Cardiac muscle cell (in vitro differentiated cells and primary cell): ENCODE measurements around the gene PAGE2B. TPM values are rescaled to one million over a fixed set of nuclear protein-coding genes. Genes with fewer than 3 reads are reported as not detected.

Experiments used
- DNase-seq, 2 donors: peaks; one replicate each; pipeline versions ENCODE4 v3.0.0 to v3.0.0-alpha.2; 2010 to 2017; ENCODE audit warnings: low read depth in 1 of 2, low spot score in 1 of 2
- H3K27ac ChIP-seq: fragments of 200-600 bp; sonication (generic); 2 replicates; pipeline ENCODE4 v1.5.1; 2016
- H3K27me3 ChIP-seq: fragments of 200-600 bp; sonication (generic); 2 replicates; pipeline ENCODE4 v1.6.0; 2016; ENCODE audit warnings: control low read depth
- H3K36me3 ChIP-seq: fragments of 200-600 bp; sonication (generic); 2 replicates; pipeline ENCODE4 v1.5.1; 2016; ENCODE audit warnings: control low read depth
- H3K4me1 ChIP-seq: fragments of 200-600 bp; sonication (generic); 2 replicates; pipeline ENCODE4 v1.8.1; 2017; ENCODE audit warnings: low read depth, mild to moderate bottlenecking, mixed run types
- H3K4me3 ChIP-seq: fragments of 200-600 bp; sonication (generic); 2 replicates; pipeline ENCODE4 v1.5.1; 2016; ENCODE audit warnings: mild to moderate bottlenecking
- H3K9me3 ChIP-seq: fragments of 200-600 bp; sonication (generic); 2 replicates; pipeline ENCODE4 v1.5.1; 2017; ENCODE audit warnings: low read depth, mild to moderate bottlenecking, control low read depth
- polyA plus RNA-seq: library from polyadenylated mRNA; unstranded; fragments of >200 nt; fragmentation: Nextera tagmentation; extraction: Ambion mirVana; gene quantifications from 2 replicates; pipeline ENCODE4 v1.2.1, GENCODE V29; 2016
- total RNA-seq: library from RNA; depleted of rRNA; stranded (reverse); fragments of >200 nt; gene quantifications from 2 replicates; pipeline ENCODE4 v1.2.3, GENCODE V29; 2016
- TF ChIP-seq, protein P1 (sequence below): IDR thresholded peaks from 2 replicates; pipeline ENCODE4 v1.5.1; 2012; ENCODE audit warnings: low read depth, mild to moderate bottlenecking, low read length

PAGE2B gene, protein sequence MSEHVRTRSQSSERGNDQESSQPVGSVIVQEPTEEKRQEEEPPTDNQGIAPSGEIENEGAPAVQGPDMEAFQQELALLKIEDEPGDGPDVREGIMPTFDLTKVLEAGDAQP
- not detected in 2 replicates for total RNA-seq
- 0.62 TPM in 1 of 2 replicates, not detected in the other for polyA plus RNA-seq

DNA sequence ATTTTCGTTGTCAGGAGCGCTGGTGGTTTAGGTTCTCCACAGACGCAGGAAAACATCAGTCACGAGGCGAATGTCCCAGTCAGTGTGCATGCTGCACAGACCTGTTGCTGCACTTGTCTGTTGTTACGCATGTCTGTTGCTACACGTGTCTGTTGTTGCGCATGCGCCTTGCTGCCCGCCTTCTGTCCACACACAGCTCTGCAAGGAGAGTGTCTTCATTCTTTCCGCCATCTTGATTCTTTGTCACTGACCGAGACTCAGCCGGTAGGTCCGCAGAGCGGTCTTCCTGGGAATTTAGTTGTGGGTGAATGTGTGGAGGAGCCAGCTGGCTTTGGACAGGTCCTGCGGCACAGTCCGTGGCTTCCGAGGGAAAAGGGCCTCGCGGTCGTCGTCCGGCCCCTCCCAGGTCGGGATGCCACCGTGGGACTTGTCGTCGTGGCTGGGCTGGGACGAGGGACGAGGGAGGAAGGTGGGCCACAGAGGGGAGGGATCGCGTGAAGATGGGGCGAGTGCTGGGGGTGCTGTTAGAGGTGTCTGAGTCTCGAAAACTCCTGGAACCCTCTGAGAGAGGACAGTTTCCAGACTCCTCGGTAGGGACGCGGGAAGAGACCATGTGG is at the start of gene PAGE2B:
Gene PAGE2B (plus strand): TSS at position 180 of the 617 bp plus-strand sequence. CDS start 1,012 bp downstream, outside the sequence.
- H3K27me3 ChIP-seq: no peaks in the 10 kb centered on the region
- H3K27ac ChIP-seq: no peak within 1 kb of the TSS
- TF ChIP-seq, protein P1, sequence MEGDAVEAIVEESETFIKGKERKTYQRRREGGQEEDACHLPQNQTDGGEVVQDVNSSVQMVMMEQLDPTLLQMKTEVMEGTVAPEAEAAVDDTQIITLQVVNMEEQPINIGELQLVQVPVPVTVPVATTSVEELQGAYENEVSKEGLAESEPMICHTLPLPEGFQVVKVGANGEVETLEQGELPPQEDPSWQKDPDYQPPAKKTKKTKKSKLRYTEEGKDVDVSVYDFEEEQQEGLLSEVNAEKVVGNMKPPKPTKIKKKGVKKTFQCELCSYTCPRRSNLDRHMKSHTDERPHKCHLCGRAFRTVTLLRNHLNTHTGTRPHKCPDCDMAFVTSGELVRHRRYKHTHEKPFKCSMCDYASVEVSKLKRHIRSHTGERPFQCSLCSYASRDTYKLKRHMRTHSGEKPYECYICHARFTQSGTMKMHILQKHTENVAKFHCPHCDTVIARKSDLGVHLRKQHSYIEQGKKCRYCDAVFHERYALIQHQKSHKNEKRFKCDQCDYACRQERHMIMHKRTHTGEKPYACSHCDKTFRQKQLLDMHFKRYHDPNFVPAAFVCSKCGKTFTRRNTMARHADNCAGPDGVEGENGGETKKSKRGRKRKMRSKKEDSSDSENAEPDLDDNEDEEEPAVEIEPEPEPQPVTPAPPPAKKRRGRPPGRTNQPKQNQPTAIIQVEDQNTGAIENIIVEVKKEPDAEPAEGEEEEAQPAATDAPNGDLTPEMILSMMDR: no peak
- DNase-seq: no peak
- H3K4me1 ChIP-seq: no peaks in the 10 kb centered on the region
- no peaks in the 10 kb centered on the region for H3K36me3 ChIP-seq
- no peaks in the 10 kb centered on the region for H3K9me3 ChIP-seq
- no peak within 1 kb of the TSS for H3K4me3 ChIP-seq

DNA sequence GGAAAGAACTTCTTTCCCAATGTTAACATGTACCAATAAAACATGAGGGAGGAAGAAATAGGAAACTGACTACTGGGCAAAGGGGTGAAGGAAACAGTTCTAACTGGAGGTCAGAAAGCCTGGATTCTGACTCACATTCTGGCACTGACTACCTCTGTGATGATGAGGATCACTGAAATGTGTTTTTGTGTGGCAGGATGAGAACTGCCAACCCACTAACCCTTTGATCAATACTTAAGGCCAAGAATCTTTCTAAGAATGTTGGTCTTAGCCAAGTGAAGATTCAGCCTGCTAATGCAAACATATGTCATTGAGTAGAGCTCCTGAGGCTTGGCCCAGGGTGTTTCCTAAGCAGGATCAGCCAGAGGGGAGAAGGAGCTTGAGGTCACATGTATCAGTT is 48.7 kb upstream of the PAGE2B start:
- Histone ChIP-seq H3K27me3 (no peaks in the 10 kb centered on the region), H3K4me1 (no peaks in the 10 kb centered on the region), H3K27ac (no peak overlapping the region), H3K4me3 (no peak overlapping the region), H3K9me3 (no peaks in the 10 kb centered on the region), H3K36me3 (no peaks in the 10 kb centered on the region)
- DNase-seq: no peak
- TF ChIP-seq, protein P1: no peak

DNA sequence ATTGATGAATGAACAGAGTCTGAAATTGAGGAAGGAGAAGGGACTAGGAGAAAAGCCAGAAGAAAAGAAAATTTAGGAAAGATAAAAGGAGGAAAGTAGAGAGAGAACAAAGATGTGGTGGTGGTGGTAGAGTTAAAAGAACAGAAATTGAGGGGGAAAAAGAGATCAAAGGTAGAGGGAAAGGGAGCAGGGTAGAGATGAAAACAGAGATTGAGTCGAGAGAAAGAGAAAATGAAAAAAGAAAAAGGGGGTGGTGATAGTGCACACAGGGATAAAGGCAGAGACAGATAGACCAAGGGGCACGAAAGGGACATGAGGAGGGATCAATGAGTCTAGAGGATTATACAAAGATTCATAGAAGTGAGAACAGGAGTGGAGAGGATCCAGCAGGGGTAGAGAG is 48.0 kb upstream of the PAGE2B start:
- no peak for DNase-seq
- TF ChIP-seq, protein P1: no peak

DNA sequence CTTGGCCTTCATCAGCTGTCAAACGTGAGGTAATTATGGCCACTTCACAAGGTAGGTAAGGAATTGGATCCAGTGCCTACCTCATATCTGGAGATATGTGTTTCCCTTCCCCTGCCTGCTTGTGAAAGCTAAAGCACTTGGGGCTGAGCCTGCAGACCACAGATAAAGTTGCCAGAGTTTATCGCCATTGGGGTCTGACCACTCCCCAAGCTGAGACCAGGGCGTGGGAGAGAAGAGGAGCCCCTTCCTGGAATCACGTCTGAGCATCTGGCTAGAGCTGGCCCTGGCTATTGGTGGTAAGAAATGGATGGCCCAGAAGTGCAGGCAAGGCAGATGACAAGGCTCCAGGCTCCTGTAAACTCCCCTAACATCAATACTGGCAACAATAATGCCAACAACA is 46.8 kb upstream of the PAGE2B start:
- TF ChIP-seq, protein P1: no peak
- H3K4me3 ChIP-seq: no peak overlapping the region
- no peaks in the 10 kb centered on the region for H3K9me3 ChIP-seq
- no peaks in the 10 kb centered on the region for H3K27me3 ChIP-seq
- no peaks in the 10 kb centered on the region for H3K4me1 ChIP-seq
- no peaks in the 10 kb centered on the region for H3K36me3 ChIP-seq
- no peak overlapping the region for H3K27ac ChIP-seq
- DNase-seq: no peak

More for the DNA sequence above, 48.0 kb upstream of the PAGE2B start:
- Histone ChIP-seq H3K4me1 (no peaks in the 10 kb centered on the region), H3K27ac (no peak overlapping the region), H3K4me3 (no peak overlapping the region), H3K9me3 (no peaks in the 10 kb centered on the region), H3K36me3 (no peaks in the 10 kb centered on the region), H3K27me3 (no peaks in the 10 kb centered on the region)

DNA sequence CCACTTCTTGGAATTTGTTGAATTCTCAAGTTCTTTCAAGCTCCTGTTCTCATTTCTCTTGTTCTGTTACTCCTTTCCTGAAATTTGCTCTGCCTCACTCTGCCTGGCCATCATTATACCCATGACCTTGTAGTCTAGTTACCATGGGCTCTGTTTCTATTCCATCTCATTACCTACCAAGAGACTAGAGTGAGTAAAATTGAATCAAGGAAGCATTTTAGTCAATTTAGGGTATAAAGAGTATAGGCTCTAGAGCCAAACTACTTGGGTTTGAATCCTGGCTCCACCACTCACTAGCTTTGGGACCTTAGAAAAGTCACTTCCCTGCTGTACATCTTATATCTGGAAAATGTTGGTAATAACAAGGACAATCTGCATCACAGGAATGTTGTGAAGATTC is 46.2 kb upstream of the PAGE2B start:
- H3K4me1 ChIP-seq: no peaks in the 10 kb centered on the region
- DNase-seq: no peak
- H3K36me3 ChIP-seq: no peaks in the 10 kb centered on the region
- H3K4me3 ChIP-seq: no peak overlapping the region
- no peaks in the 10 kb centered on the region for H3K27me3 ChIP-seq
- TF ChIP-seq, protein P1: no peak
- no peaks in the 10 kb centered on the region for H3K9me3 ChIP-seq
- no peak overlapping the region for H3K27ac ChIP-seq
